ENCODE results near the gene LRP8.

Gene LRP8

GRCh38 chr1:53278298-53278725 is 49.6 kb downstream of the LRP8 start:
- DNase-seq (ENCODE audit: low read depth): peak; percentile 38
- TF ChIP-seq, protein P1, sequence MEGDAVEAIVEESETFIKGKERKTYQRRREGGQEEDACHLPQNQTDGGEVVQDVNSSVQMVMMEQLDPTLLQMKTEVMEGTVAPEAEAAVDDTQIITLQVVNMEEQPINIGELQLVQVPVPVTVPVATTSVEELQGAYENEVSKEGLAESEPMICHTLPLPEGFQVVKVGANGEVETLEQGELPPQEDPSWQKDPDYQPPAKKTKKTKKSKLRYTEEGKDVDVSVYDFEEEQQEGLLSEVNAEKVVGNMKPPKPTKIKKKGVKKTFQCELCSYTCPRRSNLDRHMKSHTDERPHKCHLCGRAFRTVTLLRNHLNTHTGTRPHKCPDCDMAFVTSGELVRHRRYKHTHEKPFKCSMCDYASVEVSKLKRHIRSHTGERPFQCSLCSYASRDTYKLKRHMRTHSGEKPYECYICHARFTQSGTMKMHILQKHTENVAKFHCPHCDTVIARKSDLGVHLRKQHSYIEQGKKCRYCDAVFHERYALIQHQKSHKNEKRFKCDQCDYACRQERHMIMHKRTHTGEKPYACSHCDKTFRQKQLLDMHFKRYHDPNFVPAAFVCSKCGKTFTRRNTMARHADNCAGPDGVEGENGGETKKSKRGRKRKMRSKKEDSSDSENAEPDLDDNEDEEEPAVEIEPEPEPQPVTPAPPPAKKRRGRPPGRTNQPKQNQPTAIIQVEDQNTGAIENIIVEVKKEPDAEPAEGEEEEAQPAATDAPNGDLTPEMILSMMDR (conservative IDR thresholded peaks at IDR 0.05; ENCODE audit: low read depth, low read length): peak; percentile 94
- no peak overlapping the region for H3K4me3 ChIP-seq (ENCODE audit: low read depth, low read length)

DNA sequence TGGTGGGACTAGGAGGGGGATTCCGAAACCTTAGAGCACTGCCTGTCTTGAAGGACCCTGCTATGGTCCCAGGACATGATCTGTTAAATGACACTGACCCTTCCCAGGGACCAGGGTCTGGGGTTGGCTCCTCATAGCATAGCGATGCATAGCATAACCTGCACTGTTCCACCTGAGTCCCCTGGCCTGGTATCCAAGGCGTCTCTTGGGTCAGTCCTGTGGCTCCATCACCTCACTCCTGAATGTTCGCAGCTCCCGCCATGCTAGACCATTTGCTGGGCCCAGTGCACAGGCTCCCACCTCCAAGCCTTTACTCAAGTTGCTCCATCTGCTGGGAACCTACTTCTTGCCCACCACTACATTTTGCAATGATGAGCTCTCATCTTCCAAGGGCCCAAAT is 50.5 kb downstream of the LRP8 start:
- no peak overlapping the region for H3K4me3 ChIP-seq (ENCODE audit: low read depth, low read length)
- DNase-seq (ENCODE audit: low read depth): no peak
- TF ChIP-seq, protein P1 (conservative IDR thresholded peaks at IDR 0.05; ENCODE audit: low read depth, low read length): no peak

DNA sequence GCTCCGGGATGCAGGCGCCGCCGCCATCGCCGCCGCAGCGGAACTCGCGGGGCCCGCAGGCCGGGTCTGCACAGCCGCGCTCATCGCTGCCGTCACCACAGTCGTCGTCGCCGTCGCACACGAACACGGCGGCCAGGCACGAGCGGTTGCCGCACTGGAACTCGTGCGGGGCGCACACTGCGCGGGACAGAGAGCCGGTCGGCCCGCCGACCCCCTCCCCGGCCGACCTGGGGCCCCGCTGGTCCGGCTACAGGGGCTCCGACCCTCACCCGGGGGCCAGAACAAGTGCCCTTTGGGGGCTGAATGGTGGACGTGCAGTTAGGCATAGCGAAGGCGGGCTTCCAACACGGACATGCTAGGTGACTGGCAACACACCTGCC is 51.0 kb downstream of the LRP8 start:
- DNase-seq (ENCODE audit: low read depth): no peak
- TF ChIP-seq, protein P1 (conservative IDR thresholded peaks at IDR 0.05; ENCODE audit: low read depth, low read length): no peak
- no peak overlapping the region for H3K4me3 ChIP-seq (ENCODE audit: low read depth, low read length)

GRCh38 chr1:53276153-53276901 is 51.5 kb downstream of the LRP8 start:
- TF ChIP-seq, protein P1 (conservative IDR thresholded peaks at IDR 0.05; ENCODE audit: low read depth, low read length): no peak
- no peak overlapping the region for H3K4me3 ChIP-seq (ENCODE audit: low read depth, low read length)
- no peak for DNase-seq (ENCODE audit: low read depth)

GRCh38 chr1:53275566-53275965 is 52.3 kb downstream of the LRP8 start:
- TF ChIP-seq, protein P1 (conservative IDR thresholded peaks at IDR 0.05; ENCODE audit: low read depth, low read length): no peak
- DNase-seq (ENCODE audit: low read depth): no peak
- H3K4me3 ChIP-seq (ENCODE audit: low read depth, low read length): no peak overlapping the region

DNA sequence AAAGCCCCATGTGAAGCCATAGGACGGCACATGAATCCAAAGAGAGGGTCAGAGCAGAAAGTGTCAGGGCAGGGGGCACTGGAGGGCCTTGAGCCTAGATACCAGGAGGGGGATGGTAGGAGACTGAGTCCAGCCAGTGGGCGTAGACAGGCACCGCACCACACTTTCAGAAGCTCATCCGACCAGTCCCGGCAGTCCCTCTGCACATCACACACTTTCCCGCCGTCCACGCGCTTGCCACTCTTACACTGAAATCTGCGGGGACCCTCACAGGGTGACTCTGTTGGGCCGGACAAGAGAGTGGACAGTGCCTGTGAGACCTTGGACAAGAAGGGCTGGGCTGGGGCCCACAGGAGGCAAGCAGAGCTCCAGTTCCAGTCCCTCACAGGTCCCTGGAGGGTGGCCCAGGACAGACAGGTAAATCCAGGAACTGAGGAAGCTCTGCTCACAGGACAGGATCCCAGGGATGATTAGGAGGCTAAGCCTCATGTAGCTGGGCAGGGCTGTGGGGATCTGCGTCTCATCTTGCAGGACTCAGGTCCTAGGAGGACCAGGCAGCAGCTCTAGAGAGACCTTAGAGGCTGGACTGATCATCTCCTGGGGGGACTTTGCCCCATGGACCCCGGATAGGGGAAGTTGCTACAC is 53.2 kb downstream of the LRP8 start:
- TF ChIP-seq, protein P1 (conservative IDR thresholded peaks at IDR 0.05; ENCODE audit: low read depth, low read length): no peak
- DNase-seq (ENCODE audit: low read depth): no peak
- no peak overlapping the region for H3K4me3 ChIP-seq (ENCODE audit: low read depth, low read length)

- TF ChIP-seq, protein P1 (conservative IDR thresholded peaks at IDR 0.05; ENCODE audit: low read depth, low read length): no peak
- no peak for DNase-seq (ENCODE audit: low read depth)
Measured at GRCh38 chr1:53274026-53274425, 53.8 kb downstream of the LRP8 start.

More at GRCh38 chr1:53274026-53274425, 53.8 kb downstream of the LRP8 start:
- no peak overlapping the region for H3K4me3 ChIP-seq (ENCODE audit: low read depth, low read length)
